Inflammatory macrophage (primary cell): ENCODE measurements around the gene PDGFRB.

ENCODE experiments used
- DNase-seq, 2 donors: peaks; one replicate each; pipeline ENCODE4 v3.0.0-alpha.2; 2020 to 2022

The PDGFRB gene

DNA sequence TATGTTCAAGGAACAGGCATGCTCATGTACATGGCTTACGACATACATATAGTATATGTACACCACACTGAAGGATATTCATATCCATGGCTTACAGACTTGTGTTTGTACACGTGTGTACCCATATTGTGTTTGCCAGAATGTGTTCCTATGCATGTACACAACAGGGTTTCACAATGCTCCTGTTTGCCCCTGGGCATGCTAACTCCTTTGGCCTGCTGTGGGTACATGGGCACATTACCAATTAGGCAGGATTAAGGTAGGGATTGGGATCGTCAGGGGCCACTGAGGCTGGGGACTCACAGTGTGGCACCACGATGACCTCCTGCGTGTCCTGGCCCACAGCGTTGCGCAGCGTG, 26.2 kb downstream of the PDGFRB start:
- no peak for DNase-seq

DNA sequence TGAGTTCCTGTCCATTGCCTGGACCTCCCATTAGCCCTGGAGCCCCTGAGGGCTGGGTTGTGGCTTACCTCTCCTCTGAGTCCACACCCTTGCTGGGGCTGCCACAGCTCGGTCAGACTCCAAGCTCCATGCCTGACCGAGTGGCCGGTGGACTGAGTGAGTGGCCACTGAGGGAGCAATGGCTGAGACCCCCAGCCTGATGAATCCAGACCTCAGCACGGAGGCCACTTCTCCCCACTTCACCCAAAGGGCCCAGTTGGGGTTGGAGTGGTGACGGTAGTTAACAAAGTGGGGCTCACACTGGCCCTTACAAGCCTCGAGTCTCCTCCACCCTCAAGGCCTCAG, 28.8 kb downstream of the PDGFRB start:
- DNase-seq: no peak

DNA sequence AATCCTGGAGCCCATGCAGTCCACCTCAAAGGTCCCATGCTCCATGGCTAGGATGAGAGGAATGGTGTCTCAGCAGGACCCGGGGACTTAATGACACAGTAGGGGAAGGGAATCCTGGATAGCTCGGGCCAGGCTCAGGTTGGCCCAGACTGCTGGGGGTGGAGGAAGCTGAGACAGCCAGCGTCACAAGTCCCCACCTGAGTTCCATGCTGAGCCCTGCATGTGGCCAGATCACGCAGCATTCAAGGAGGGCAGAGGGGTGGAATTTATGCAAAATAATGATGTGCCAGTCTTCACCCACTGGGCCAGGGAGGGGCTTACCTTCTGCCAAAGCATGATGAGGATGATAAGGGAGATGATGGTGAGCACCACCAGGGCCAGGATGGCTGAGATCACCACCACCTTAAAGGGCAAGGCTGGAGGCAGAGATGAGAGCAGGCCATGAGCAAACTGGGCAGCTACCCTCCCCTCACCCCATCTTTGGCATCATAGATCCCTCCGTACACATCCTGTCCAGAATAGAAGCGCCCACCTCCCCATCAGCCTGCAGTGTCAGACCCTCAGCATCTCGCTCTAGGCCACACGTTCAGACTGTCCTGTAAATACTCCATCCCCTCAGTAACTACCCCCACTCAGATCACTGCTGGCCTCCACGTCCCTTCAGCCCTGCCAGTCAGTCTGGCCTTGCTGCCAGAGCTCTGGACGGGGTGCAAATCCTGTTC, 29.3 kb downstream of the PDGFRB start:
- DNase-seq: no peak

DNA sequence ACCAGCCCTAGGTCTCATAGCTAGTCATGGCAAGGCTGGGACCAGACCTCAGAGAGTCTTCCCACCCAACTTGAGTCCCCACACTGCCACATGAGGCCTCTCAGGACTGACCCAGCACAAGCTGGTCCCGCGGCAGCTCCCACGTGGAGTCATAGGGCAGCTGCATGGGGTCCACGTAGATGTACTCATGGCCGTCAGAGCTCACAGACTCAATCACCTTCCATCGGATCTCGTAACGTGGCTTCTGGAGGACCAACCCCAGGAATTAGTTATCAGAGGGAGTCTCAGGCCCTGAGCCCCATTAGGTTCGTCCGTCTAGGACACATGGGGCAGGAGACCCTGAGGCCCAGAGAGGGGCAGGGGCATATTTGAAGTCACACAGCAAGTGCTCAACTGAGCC, 30.3 kb downstream of the PDGFRB start:
- no peak for DNase-seq

DNA sequence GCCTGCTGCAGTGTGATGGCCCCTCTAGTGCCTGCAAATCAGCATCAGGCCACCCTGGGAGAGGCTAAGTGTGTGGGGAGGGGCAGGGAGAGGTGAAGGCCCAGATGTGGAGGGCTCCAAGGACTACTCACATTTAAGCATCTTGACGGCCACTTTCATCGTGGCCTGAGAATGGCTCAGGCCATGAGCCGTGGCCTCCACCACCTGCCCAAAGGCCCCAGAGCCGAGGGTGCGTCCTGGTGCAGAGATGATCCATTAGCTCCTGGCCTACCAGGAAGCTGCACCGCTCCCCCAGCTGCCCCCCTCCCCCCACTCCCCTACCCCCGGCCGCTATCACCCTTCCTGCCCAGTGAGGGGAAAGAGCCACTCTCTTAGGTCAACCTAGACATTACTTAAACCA, 31.0 kb downstream of the PDGFRB start:
- DNase-seq: no peak

DNA sequence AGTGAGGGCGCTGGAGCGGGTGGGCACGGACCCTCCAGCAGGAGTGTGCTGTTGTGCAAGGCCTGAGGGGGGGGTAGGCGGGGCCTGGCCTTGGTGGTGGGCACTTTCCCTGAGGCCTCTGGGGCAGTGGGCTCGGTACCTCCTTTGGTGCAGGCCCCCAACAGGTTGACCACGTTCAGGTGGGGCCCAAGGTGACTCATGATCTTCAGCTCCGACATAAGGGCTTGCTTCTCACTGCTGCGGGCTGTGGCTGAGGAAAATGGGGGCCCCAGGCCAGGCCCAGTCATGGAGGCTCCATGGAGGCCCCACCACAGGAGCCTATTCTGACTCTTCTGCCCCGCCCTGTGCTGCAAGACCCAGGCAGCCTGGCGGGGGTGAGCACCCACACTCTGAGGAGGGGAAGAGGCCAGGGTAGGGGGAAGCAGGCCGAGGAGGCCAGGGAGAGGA, 31.5 kb downstream of the PDGFRB start:
- peak; percentile 45 to 79 for DNase-seq

DNA sequence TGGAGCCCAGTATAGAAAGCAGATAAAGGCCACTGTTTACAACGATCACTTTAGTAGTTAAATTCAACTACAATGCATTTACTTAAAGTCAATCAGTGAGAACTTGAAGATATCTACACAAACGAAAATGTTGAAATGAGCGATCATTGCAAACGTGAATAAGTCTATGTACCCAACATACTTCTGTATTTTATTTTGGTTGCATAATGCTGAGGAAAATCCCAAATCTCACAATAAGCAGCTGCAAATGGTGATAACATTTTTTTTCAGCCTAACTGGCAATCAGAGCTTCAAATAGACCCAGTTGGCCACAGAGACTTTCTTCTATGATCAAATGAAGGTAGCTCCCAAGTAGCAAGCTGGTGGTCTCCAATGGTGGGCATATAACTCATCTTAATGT, 32.1 kb downstream of the PDGFRB start:
- peak; percentile 72 to 85 for DNase-seq

DNA sequence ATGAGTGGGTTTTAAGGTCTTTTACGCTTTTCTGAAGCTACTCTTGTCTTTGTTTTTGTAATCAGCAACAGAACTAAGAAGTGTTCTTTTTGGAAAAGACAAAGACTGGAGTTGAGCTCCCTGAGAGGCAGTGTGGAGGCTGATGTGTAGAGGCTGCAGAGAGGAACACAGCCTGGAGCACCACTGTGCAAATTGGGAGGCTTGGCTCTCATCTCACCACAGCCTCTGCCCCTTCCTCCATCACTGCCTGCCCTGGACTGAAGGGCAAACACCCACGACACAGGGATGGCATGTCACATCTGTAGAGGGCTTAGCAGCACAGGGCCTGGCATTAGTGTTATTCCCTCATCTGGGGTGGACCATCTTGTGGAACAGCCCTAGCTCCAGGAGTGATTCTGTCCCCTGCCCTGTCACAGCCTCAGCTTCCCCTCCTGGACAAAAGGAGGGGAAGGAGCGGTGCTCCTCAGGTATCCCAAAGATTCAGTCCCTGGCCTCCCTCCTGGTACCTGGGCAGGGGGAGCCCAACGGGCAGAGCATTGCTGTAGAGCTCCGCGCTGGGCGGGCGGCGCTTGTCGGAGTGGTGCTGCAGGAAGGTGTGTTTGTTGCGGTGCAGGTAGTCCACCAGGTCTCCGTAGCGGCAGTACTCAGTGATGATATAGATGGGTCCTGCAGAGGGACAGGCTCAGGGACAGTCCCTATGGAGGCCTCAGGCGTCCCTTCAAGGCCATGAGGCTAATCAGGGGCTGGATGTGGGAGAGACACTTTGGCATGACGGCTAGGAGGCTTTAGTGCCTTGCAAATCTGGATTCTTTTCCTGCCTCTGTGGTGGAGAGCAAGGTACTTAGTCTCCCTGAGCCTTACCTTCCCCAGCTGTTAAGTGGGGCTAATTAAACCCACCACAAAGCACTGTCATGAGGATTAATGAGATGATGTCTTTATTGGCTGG, 32.8 kb downstream of the PDGFRB start:
- DNase-seq: no peak

DNA sequence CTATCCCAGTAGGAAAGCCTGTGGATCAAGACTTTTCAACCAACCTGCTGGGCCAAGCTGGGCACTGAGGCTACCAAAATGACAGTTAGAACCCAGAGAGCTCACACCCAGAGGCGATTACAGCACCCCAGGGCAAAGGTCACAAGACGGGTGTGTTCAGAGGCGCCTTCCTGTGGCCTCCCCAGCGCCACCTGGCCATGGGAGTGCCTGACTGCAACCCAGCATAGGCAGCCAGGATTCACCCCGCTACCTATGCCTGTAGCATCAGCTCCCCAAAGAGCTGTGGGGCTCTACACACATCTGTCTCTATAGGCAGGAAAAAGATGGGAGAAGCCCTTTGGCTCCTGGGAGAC, 33.5 kb downstream of the PDGFRB start:
- DNase-seq: peak; percentile 66 to 80

DNA sequence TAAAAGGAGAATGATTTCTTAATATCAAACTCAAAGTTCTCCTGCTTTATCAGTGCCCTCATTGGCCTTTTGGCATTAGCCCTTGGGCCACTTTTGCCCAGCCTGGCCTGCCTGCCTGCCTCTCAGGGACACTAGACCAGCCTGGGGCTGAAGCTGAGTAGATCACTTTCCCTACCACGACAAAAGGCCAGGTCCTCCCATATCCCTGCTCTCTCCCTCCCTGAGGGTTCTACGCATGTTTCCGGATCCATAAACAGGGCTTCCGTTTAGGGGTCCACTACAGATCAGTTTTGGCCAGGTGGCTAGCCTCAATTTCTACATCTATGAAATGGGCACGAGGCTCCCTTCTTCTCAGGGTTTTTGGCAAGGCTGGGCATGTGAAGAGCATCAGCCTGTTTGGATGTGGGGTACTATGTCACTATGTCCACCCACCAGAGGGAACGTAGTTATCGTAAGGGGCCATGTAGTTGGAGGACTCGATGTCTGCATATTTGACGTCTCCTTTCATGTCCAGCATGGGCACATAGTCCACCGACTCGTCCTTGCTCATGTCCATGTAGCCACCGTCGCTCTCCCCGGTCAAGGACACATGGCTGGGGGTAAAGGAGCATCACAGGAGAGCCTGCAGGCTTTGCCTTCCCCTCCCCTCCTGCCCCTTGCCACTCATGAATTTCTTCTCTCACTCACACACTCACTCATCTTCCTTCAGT, 34.0 kb downstream of the PDGFRB start:
- no peak for DNase-seq

DNA sequence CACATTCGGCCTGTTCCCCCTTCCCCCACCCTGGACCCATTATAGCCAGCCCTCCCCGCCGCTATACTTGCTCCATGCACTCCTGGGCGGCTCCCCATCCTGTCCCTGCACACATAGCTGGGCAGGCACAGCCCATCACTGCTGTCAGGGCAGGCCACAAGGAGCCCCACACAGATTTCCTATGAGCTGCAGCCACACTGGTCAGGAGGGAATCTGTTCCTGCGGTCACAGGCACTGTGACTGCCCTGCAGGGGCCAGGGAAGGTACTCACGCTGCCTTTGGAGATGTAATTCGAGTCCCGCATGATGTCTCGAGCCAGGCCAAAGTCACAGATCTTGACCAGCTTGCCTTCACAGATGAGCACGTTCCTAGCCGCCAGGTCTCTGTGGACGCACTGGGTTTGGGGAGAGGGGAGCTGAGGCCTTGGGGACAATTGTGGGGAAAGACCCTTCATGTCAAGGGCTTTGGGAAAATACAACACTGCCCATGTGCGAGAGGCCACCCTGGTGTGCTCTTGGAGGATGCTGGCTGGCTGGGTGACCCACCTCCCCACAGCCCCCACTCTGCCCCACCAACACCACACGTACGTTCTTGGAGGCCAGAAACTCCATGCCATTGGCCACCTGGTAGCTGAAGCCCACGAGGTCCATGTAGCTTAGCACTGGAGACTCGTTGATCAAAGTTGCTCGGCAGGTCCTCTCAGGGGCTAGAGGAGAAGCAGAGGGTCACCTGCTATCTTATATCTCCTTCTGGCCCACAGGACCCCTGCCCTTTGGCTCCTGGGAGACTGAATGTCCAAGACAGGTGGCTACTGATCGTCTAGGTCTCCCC, 34.8 kb downstream of the PDGFRB start:
- DNase-seq: no peak

DNA sequence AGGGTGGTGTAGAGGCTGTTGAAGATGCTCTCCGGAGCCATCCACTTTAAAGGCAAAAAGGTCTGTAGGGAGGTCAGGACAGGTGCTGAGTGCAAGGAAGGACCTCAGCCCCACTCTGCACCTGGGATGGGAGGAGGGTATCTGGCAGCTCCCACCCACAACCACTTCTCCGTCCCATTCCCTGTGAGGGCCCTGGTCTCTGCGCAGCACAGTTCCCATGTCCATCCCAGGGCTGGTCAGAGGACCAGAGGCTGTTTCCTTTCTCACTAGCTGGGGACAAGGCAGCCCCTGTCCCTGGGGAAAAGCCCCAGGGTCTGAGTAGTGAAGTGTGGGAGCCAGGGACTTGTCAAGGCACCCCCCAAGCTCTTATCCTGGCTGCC, 35.6 kb downstream of the PDGFRB start:
- no peak for DNase-seq

DNA sequence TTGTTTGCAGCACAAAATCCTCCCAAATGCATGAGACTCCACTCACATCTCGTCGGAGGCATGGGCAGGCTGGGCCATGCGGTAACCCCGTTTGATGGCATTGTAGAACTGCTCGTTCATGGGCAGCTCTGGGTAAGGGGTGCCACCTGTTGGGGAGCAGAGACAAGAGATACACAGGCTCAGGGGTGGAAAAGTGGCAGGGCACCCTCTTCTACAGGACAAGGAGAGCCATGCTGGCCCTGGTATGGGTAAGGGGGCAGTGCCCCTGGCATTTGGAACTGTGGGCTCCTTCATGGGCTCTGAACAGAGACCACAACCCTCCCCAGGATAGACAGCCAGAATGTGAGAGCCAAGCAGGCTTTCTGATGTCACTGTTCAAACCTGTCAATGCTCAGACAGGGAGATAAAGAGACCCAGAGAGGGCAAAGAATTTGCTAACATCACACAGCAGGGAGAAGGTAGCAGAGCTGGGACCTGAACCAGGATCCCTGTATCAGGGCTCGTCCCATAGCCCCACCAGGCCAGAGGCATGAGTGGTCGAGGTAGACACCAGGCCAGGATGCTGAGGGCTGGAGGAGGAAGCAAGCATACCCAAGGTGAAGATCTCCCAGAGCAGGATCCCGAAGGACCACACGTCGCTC, 36.1 kb downstream of the PDGFRB start:
- peak in 1 of 2 donors; percentile 26 for DNase-seq

DNA sequence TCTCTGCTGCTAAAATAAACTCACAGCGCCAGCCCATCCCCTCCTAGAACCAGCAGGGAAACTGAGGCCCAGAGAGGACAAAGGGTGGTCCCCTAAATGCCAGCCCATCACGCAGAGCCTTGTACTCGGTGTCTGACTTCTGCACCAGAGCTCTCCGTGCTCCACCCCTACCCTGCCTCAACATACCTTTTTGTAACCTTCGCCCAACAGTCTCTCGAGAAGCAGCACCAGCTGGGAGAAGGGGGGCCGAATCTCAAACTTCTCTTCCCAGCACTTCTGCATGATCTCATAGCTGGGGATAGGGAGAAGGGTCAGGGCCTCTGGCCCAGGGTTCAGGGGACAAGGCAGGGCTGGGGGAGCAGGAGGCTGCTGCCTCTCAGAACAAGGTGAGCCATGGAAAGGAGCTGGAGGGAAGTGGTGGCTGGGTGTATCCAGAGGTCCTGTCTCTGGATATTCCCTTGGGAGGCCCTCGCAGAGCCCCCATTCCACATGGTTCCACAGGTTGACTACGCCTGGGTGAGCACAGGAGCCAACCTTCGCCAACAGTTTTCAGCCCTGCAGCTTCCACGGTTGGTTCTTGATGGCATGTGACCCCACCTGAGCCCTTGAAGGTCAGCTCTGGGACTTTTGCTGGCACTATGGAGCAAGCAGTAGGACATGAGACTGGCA, 37.0 kb downstream of the PDGFRB start:
- DNase-seq: no peak

DNA sequence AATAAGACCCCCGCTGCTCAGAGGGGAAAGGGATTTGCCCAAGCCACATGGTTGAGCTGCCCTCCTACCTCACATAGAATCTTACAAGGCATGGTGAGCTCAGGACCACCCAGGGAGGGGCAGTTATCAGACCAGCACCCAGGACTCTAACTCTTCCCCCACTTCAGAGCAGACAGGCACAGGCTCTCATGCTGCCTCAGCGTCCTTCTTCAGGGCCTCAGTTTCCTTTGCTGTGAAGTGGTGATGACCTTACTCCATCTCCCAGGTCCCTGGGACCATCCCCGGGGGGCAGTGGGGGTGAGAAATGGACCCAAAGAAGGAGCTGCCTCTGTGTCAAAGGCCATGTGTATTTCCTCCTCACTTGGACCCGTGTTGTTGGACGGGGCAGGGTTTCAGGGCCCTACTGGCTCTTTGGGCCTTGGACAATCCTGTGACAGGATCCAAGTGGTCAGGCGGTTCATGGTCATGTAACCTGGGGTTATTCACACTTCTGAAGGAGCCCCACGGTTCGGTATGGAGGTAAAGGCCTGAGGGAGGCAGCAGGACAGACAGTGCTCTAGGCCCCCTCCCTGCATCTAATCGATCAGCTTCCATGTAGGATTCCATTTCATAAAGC, 37.6 kb downstream of the PDGFRB start:
- no peak for DNase-seq

DNA sequence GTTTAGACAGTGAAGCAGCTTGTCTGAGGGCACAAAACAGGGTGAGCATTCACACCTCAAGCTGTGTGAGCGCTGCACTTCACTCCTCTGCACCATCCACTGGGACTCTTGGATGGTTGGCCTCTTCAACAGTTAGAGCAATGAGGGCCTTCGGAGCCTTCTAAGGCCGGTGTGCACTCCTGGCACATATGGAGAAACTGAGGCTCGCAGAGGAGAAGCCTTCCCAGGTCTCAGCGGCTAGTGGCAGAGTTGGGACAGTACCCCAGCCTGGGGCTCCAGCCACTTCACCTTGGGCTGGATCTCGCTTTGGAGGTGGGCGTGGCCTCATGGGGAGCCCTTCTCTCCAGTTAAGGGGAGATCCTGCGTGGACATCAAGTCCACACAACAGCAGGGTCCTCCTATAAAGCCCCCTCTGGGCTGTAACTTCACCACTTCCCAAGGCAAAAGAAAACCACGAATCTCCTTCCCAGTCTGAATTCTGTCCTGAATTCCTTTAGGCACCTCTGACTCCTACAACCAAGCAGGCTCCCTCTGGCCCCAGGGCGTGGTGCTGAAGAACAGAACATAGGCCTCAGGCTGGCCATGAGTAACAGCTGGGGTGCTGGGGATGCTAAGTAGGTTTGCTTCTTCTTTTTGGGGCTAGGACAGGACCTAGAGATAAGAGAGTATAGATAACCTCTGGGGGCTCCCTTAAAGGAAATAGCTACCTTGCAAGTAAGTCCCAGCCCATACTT, 38.8 kb downstream of the PDGFRB start:
- no peak for DNase-seq

DNA sequence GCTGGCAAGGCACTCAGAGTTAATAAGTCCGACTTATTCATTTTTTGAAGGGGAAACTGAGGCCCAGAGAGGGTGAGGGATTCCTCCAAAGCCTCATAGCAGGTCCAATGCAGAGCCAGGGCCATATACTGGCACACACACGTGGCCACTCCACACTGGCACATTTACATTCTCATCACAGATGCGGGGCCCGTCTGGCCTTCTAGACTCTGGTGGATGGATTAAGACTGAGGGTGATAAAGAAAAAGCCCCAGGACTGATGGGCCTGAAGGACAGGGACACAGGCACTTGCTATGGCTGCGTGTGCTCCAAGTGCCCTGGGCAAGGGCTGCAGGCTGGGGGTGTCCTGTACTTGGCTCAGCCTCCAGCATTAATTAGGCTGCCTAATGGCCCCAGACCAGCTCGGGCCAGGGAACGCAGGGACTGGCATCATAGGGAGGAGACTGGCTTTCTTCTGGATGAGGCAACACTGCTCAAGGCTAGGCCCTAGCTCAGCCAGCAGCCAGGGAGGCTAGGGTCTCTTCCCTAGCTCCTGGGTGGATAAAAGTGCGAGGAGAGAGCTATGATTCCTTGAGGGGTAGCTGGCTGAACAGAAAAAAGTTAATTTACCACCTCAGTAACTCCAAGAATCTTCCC, 40.8 kb downstream of the PDGFRB start:
- DNase-seq: no peak

DNA sequence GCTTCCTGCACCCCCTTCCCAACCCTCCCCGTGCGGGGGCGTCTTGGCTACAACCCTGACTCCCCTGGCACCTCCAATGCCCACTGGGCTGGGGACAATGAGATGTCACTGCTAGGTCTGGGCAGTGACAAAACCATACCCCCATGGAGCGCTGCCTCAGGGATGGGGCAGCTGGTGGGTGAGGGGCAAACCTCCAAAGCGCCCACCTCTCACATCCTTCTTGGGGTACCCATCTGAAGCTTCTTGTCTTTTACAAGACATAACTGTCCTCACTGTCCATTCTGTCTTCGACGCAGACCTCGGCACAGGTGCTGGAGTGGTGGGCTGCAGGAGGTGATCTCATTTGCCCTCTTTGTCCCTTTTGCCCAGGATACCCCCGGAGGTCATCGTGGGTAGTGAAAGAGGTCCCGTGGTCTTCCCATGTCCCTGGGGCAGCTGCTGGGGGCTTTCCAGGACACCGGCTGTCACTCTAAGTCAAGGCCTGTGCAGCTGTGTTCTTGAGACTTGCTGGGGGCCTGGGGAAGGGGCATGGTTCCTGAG, 41.5 kb downstream of the PDGFRB start:
- no peak for DNase-seq

DNA sequence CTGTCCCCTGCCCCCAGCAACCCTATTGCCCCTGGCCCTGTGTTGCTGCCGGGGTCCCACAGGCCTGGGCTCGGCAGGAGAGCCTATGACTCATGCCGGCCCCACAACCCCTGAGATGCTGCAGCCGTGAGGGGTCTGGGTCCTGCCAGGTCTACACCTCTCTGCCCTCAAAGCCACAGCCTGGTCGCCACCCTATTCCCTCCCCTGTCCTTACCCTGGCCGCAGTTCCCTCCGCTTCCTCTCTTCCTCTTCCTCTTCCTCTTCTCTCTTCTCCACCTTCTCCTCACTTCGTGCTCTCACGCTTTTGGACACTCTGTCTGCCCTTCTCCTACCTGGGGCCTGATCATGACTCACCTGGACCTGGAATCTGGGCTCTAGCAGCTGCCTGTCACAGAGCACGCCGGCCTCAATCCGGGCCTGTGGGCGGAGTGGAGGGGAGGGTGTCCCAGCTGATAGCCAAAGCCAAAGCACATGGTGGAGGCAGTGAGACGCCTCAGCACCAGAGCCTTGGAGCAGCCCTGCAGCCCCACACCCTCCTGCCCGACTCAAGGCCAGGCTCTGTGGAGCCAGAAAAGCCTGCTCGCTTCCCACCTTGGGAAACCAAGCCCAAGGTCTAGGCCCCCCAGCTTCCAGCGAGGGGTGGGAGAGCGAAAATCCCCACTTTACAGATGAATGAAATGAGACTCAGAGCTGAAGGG, 42.4 kb downstream of the PDGFRB start:
- peak in 1 of 2 donors; percentile 31 for DNase-seq
